ENCODE measurements around the gene SYNDIG1L. TPM values are rescaled to one million over a fixed set of nuclear protein-coding genes. Genes with fewer than 3 reads are reported as not detected.
A peak's percentile ranks its signal among the peaks of the same experiment; 100 is the strongest.

The SYNDIG1L gene
- total RNA-seq, 2 donors from 2014 or later: 0.23 to 0.29 TPM

- intact Hi-C loops (cut with DNase I): no loop called here
- no peak for DNase-seq (ENCODE audit: low spot score)
Observed at GRCh38 chr14:74380172-74380571, 45.8 kb downstream of the SYNDIG1L start.

- peak; percentile 71 for DNase-seq (ENCODE audit: low spot score)
Observed at GRCh38 chr14:74377976-74378690, 47.9 kb downstream of the SYNDIG1L start.

DNA sequence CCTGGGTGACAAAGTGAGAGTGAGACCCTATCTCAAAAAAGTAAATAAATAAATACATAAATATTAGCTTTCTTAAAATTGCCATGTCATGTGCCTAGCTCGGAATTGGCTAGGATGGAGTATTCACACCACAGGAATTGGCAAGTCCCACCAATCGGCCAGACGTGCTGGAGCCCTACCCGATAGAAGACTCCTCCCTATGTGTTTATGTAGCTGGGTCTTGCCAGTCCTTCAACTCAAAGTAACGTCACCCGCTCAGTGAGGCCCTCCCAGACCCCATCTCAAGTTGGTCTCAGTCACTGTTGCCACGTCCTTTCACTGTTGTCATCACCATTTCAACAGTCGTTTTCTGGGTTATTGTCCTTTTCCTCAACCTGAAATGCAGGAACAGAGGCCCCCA is 57.6 kb downstream of the SYNDIG1L start:
- intact Hi-C loops (cut with DNase I): loop anchor here in 1 of 2 donors (10.0 kb wide), 2 partner anchors 96 to 246 kb away; partner anchors contain the start of gene LTBP2
- DNase-seq (ENCODE audit: low spot score): peak; percentile 42

More at GRCh38 chr14:74377976-74378690, 47.9 kb downstream of the SYNDIG1L start:
- intact Hi-C loops (cut with DNase I): no loop called here

DNA sequence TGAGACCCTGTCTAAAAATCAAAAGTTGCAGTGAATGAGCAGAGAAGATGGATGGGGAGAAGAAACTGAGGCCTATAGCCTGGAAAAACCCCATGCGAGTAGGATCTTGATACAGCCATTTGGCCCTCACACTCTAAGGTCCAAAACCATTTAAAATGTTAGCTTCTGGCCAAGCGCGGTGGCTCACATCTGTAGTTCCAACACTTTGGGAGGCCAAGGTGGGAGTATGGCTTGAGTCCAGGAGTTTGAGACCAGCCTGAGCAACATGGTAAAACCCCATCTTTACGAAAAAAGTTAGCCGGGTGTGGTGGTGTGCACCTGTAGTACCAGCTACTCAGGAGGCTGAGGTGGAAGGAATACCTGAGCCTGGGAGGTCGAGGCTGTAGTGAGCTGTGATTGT is 58.0 kb downstream of the SYNDIG1L start:
- intact Hi-C loops (cut with DNase I): loop anchor here in 1 of 2 donors (10.0 kb wide), 2 partner anchors 97 to 247 kb away; partner anchors contain the start of gene LTBP2
- peak; percentile 34 for DNase-seq (ENCODE audit: low spot score)

DNA sequence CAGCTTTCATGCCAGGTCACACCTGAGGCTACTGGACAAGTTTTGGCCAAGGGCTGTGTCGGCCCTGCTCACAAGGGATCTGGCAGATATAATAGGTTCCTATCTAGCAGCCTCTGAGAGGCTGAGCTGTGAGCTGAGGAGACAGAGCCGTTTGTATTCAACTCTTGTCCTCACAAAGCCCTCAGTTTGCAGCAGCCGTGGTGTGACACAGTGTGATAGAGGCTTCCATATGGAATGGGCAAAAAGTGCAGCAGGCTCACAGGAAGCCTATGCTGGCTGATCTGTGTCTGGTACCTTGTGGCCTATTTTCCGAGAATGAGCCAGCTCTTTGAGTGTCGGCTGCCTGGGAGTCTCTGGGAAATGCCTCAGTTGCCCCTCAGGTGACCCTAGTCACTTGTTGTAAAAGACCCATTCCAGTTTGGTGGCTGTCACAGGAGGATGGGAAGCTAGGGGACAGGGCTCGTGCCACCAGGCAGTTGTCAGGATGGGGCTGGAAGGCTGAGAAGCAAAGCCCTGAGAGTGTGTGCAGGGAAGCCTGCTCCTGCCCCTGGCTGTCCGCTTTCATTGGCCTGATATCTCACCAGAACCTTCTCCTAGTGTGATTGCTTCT is 61.6 kb downstream of the SYNDIG1L start:
- intact Hi-C loops (cut with DNase I): loop anchor here in 1 of 2 donors (10.0 kb wide), 2 partner anchors 100 to 250 kb away; partner anchors contain the start of gene LTBP2
- DNase-seq (ENCODE audit: low spot score): peak; percentile 37

DNA sequence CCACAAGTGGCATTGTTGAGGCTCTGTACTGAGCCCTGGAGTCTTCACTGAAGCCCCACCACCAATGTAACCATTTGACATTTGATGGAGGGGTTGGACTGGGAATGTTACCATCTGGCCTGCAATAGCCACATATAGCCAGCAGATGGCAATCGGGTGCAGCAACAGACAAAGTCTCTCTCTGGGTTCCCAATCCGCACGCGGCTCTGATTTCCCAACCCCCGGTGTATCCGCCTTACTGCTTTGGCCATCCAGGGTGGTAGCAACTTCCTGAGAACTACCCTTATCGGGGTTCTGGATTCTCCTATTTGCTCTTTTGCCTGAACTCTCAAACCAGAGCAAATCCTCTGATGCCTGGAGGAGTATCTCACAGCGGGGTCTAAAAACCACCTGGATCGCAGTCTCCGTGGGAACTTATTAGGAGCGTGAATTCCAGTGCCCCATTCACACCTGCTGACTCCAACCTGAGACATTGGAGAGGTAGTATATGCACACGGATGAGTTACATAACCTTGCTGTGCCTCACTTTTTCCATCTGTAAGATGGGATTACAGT is 63.6 kb downstream of the SYNDIG1L start:
- peak; percentile 93 for DNase-seq (ENCODE audit: low spot score)
- intact Hi-C loops (cut with DNase I): loop anchor here in 1 of 2 donors (10.0 kb wide), 2 partner anchors 102 to 252 kb away; partner anchors contain the start of gene LTBP2

- DNase-seq (ENCODE audit: low spot score): peak; percentile 58
- intact Hi-C loops (cut with DNase I): loop anchor here in 1 of 2 donors (10.0 kb wide), 2 partner anchors 105 to 255 kb away; partner anchors contain the start of gene LTBP2
Observed at GRCh38 chr14:74360163-74360562, 65.8 kb downstream of the SYNDIG1L start.

DNA sequence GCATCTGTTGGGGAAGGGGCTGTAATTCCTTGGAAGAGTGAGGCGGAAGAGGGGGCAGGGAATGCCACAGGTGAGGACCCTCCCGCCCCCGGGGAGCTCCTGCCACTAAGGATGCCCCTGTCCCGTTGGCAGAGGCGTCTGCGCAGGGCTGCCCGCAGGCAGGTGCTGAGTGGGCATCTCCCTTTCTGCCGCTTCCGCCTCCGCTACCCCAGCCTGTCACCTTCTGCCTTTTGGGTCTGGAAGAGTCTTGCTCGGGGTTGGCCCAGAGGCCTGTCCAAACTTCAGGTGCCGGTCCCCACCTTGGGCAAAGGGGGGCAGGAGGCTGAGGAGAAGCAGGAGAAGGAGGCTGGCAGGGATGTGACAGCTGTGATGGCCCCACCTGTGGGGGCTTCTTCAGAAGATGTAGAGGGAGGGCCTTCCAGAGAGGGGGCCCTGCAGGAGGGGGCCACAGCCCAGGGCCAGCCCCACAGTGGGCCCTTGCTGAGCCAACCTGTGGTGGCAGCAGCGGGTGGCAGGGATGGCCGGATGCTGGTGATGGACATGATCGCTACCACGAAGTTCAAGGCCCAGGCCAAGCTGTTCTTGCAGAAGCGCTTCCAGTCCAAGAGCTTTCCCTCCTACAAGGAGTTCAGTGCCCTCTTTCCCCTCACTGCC is 67.7 kb downstream of the SYNDIG1L start:
- intact Hi-C loops (cut with DNase I): loop anchor here in 1 of 2 donors (5.0 kb wide), 1 partner anchor 119 kb away; no protein-coding TSS in a partner anchor

GRCh38 chr14:74357585-74357984 is 68.4 kb downstream of the SYNDIG1L start:
- peak; percentile 73 for DNase-seq (ENCODE audit: low spot score)

More for the DNA sequence above, 67.7 kb downstream of the SYNDIG1L start:
- peak; percentile 59 for DNase-seq (ENCODE audit: low spot score)

DNA sequence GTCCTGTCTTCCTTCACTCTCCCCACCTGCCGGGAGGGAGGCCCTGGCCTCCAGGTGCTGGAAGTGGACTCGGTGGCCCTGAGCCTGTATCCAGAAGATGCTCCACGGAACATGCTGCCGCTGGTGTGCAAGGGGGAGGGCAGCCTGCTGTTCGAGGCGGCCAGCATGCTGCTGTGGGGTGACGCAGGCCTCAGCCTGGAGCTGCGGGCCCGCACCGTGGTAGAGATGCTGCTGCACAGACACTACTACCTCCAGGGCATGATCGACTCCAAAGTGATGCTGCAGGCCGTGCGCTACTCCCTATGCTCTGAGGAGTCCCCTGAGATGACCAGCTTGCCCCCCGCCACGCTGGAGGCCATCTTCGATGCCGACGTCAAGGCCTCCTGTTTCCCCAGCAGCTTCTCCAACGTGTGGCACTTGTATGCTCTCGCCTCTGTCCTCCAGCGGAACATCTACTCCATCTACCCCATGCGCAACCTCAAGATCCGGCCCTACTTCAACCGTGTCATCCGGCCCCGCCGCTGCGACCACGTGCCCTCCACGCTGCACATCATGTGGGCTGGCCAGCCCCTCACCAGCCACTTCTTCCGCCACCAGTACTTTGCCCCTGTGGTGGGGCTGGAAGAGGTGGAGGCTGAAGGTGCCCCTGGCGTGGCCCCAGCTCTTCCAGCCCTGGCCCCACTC is 69.0 kb downstream of the SYNDIG1L start:
- intact Hi-C loops (cut with DNase I): loop anchor here in 1 of 2 donors (5.0 kb wide), 1 partner anchor 120 kb away; no protein-coding TSS in a partner anchor
- DNase-seq (ENCODE audit: low spot score): peak; percentile 67

More at GRCh38 chr14:74357585-74357984, 68.4 kb downstream of the SYNDIG1L start:
- intact Hi-C loops (cut with DNase I): loop anchor here in 1 of 2 donors (5.0 kb wide), 1 partner anchor 120 kb away; no protein-coding TSS in a partner anchor

Other genes starting within 250 kb of the SYNDIG1L start
- gene VSX2, start 186.8 kb downstream of the SYNDIG1L start, total RNA-seq: not detected
- gene ABCD4, start 123.3 kb downstream of the SYNDIG1L start, total RNA-seq: 10 to 100 TPM; 29.4 to 35.6 TPM
- not detected for gene VRTN, start 77.7 kb downstream of the SYNDIG1L start, total RNA-seq
- gene NPC2, start 67.1 kb upstream of the SYNDIG1L start, total RNA-seq: 100 to 1,000 TPM; 147 to 224 TPM
- 10 to 100 TPM in 1 of 2 donors, 1 to 10 TPM in 1; 9.3 to 12.9 TPM for gene ISCA2, start 67.6 kb upstream of the SYNDIG1L start, total RNA-seq
- gene LTBP2, start 186.0 kb upstream of the SYNDIG1L start, total RNA-seq: 100 to 1,000 TPM; 141 to 168 TPM